Right atrium auricular region (tissue), 2 donors: ENCODE data around the gene MAU2. TPM values are rescaled to one million over a fixed set of nuclear protein-coding genes. Genes with fewer than 3 reads are reported as not detected.
A peak's percentile ranks its signal among the peaks of the same experiment; 100 is the strongest.

Source experiments
- DNase-seq: peaks from one replicate; pipeline ENCODE4 v3.0.0-alpha.2; 2019; ENCODE audit warnings: low spot score
- H3K27ac ChIP-seq, 2 donors: fragments of 200-600 bp; sonication (generic); 1 replicate in 1 of 2; 2 replicates in 1 of 2; pipeline ENCODE4 v1.5.1; 2016 to 2019
- H3K27me3 ChIP-seq, 2 donors: fragments of 200-600 bp; sonication (generic); one replicate each; pipeline versions ENCODE4 v1.5.1 to v1.6.0; 2017 to 2019
- H3K36me3 ChIP-seq: fragments of 200-600 bp; sonication (generic); one replicate; pipeline ENCODE4 v1.5.1; 2016
- H3K4me1 ChIP-seq, 2 donors: fragments of 200-600 bp; sonication (generic); one replicate each; pipeline versions ENCODE4 v1.5.1 to v1.6.0; 2017 to 2019
- H3K4me3 ChIP-seq, 2 donors: fragments of 200-600 bp; sonication (generic); 1 replicate in 1 of 2; 2 replicates in 1 of 2; pipeline ENCODE4 v1.5.1; 2017 to 2019; ENCODE audit warnings: mild to moderate bottlenecking in 1 of 2, moderate library complexity in 1 of 2
- H3K9me3 ChIP-seq, 2 donors: fragments of 200-600 bp; sonication (generic); one replicate each; pipeline ENCODE4 v1.5.1; 2019
- CTCF ChIP-seq, 2 donors: fragments of 200-600 bp; sonication (generic); IDR thresholded peaks; one replicate each; pipeline ENCODE4 v1.5.1; 2019; ENCODE audit warnings: antibody characterized with exemption in 2 of 2
- total RNA-seq, 2 donors: library from RNA; depleted of rRNA; stranded (reverse); fragments of >200 nt; gene quantifications; one replicate each; pipeline ENCODE4 v1.1.0, GENCODE V29; 2016

The MAU2 gene
- total RNA-seq, 2 donors from 2014 or later: 22.1 to 31.3 TPM

- no peak for TF ChIP-seq CTCF (IDR thresholded peaks at IDR 0.05)
- H3K27me3 ChIP-seq: no peaks in the 10 kb centered on the region
- H3K4me1 ChIP-seq: peaks cover 0 to 35% of the 10 kb centered on the region in 2 donors
- H3K4me3 ChIP-seq: no peak overlapping the region
- no peak overlapping the region for H3K27ac ChIP-seq
- no peaks in the 10 kb centered on the region for H3K36me3 ChIP-seq
- DNase-seq: no peak
- no peaks in the 10 kb centered on the region for H3K9me3 ChIP-seq
These were observed 61.5 kb downstream of the MAU2 start for GRCh38 chr19:19382118-19382517.

GRCh38 chr19:19384486-19384885, 63.9 kb downstream of the MAU2 start:
- DNase-seq: no peak
- Histone ChIP-seq H3K4me1 (peaks cover 0 to 41% of the 10 kb centered on the region in 2 donors), H3K27ac (peak overlapping the region in 1 of 2 donors; percentile 83)

GRCh38 chr19:19385131-19385895, 64.7 kb downstream of the MAU2 start:
- Histone ChIP-seq H3K9me3 (no peaks in the 10 kb centered on the region), H3K27me3 (no peaks in the 10 kb centered on the region), H3K4me1 (peaks cover 0 to 42% of the 10 kb centered on the region in 2 donors), H3K27ac (peak overlapping the region; percentile 78 to 83), H3K4me3 (peak overlapping the region; percentile 89 to 98), H3K36me3 (no peaks in the 10 kb centered on the region)
- peak; percentile 100 for DNase-seq
- TF ChIP-seq CTCF (IDR thresholded peaks at IDR 0.05): peak in 1 of 2 donors; percentile 48

More at GRCh38 chr19:19384486-19384885, 63.9 kb downstream of the MAU2 start:
- H3K4me3 ChIP-seq: peak overlapping the region; percentile 49 to 89
- TF ChIP-seq CTCF (IDR thresholded peaks at IDR 0.05): no peak
- H3K27me3 ChIP-seq: no peaks in the 10 kb centered on the region
- no peaks in the 10 kb centered on the region for H3K9me3 ChIP-seq
- no peaks in the 10 kb centered on the region for H3K36me3 ChIP-seq

- H3K27ac ChIP-seq: peak overlapping the region; percentile 78 to 81
- no peak for DNase-seq
- H3K4me3 ChIP-seq: peak overlapping the region; percentile 89 to 98
- H3K36me3 ChIP-seq: no peaks in the 10 kb centered on the region
- no peaks in the 10 kb centered on the region for H3K9me3 ChIP-seq
- H3K27me3 ChIP-seq: no peaks in the 10 kb centered on the region
- no peak for TF ChIP-seq CTCF (IDR thresholded peaks at IDR 0.05)
- peaks cover 0 to 42% of the 10 kb centered on the region in 2 donors for H3K4me1 ChIP-seq
These were observed 65.6 kb downstream of the MAU2 start for GRCh38 chr19:19385896-19386869.

- H3K36me3 ChIP-seq: no peaks in the 10 kb centered on the region
- no peaks in the 10 kb centered on the region for H3K27me3 ChIP-seq
- H3K27ac ChIP-seq: peak overlapping the region; percentile 3 to 81
- no peak for TF ChIP-seq CTCF (IDR thresholded peaks at IDR 0.05)
- peak overlapping the region in 1 of 2 donors; percentile 89 for H3K4me3 ChIP-seq
- no peaks in the 10 kb centered on the region for H3K9me3 ChIP-seq
- DNase-seq: no peak
- peaks cover 0 to 45% of the 10 kb centered on the region in 2 donors for H3K4me1 ChIP-seq
These were observed 66.5 kb downstream of the MAU2 start for GRCh38 chr19:19387108-19387507.
